Measurements from ENCODE around the gene PSMD13. TPM values are rescaled to one million over a fixed set of nuclear protein-coding genes. Genes with fewer than 3 reads are reported as not detected.

Gene PSMD13
- total and polyA plus RNA-seq, 4 donors, result 48.8 to 56.7 (median 52.8) TPM

DNA sequence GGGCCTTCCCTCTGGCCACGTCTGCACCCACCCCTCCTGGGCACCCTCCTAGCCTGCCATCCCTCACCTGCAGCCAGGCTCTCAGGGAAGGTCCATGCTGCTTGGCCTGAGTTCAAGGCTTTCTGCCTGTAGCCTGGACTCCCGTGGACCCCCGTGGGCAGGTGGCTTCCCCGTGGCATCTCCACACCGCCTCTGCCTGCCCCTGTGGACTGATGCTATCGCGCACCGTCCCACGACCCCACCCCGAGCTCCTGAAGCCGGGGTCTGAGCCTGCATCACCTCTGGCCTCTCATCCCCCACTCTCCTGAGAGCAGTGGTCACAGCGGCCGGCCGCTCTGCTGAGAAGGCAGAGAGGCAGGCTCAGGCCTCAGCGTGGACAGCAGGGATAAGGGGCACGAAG lies 58.0 kb downstream of the PSMD13 start:
- TF ChIP-seq, protein P1, sequence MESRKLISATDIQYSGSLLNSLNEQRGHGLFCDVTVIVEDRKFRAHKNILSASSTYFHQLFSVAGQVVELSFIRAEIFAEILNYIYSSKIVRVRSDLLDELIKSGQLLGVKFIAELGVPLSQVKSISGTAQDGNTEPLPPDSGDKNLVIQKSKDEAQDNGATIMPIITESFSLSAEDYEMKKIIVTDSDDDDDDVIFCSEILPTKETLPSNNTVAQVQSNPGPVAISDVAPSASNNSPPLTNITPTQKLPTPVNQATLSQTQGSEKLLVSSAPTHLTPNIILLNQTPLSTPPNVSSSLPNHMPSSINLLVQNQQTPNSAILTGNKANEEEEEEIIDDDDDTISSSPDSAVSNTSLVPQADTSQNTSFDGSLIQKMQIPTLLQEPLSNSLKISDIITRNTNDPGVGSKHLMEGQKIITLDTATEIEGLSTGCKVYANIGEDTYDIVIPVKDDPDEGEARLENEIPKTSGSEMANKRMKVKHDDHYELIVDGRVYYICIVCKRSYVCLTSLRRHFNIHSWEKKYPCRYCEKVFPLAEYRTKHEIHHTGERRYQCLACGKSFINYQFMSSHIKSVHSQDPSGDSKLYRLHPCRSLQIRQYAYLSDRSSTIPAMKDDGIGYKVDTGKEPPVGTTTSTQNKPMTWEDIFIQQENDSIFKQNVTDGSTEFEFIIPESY (IDR thresholded peaks at IDR 0.05), result no peak
- TF ChIP-seq EGR1 (IDR thresholded peaks at IDR 0.05; ENCODE audit: low read depth in 2 of 2), result no peak
- TF ChIP-seq, protein P2, sequence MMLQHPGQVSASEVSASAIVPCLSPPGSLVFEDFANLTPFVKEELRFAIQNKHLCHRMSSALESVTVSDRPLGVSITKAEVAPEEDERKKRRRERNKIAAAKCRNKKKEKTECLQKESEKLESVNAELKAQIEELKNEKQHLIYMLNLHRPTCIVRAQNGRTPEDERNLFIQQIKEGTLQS (IDR thresholded peaks at IDR 0.05), result no peak
- no peak for TF ChIP-seq HNF4A (conservative IDR thresholded peaks at IDR 0.05)
- TF ChIP-seq, protein P3, sequence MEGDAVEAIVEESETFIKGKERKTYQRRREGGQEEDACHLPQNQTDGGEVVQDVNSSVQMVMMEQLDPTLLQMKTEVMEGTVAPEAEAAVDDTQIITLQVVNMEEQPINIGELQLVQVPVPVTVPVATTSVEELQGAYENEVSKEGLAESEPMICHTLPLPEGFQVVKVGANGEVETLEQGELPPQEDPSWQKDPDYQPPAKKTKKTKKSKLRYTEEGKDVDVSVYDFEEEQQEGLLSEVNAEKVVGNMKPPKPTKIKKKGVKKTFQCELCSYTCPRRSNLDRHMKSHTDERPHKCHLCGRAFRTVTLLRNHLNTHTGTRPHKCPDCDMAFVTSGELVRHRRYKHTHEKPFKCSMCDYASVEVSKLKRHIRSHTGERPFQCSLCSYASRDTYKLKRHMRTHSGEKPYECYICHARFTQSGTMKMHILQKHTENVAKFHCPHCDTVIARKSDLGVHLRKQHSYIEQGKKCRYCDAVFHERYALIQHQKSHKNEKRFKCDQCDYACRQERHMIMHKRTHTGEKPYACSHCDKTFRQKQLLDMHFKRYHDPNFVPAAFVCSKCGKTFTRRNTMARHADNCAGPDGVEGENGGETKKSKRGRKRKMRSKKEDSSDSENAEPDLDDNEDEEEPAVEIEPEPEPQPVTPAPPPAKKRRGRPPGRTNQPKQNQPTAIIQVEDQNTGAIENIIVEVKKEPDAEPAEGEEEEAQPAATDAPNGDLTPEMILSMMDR (IDR thresholded peaks at IDR 0.05; ENCODE audit: low read depth, low read length, missing input control), result no peak
- no peak for TF ChIP-seq RAD21 (IDR thresholded peaks at IDR 0.05)
- TF ChIP-seq RXRA (IDR thresholded peaks at IDR 0.05), result no peak
- TF ChIP-seq FOXA2 (IDR thresholded peaks at IDR 0.05), result no peak
- TF ChIP-seq NR2F2 (IDR thresholded peaks at IDR 0.05), result no peak
- TF ChIP-seq, protein P4, sequence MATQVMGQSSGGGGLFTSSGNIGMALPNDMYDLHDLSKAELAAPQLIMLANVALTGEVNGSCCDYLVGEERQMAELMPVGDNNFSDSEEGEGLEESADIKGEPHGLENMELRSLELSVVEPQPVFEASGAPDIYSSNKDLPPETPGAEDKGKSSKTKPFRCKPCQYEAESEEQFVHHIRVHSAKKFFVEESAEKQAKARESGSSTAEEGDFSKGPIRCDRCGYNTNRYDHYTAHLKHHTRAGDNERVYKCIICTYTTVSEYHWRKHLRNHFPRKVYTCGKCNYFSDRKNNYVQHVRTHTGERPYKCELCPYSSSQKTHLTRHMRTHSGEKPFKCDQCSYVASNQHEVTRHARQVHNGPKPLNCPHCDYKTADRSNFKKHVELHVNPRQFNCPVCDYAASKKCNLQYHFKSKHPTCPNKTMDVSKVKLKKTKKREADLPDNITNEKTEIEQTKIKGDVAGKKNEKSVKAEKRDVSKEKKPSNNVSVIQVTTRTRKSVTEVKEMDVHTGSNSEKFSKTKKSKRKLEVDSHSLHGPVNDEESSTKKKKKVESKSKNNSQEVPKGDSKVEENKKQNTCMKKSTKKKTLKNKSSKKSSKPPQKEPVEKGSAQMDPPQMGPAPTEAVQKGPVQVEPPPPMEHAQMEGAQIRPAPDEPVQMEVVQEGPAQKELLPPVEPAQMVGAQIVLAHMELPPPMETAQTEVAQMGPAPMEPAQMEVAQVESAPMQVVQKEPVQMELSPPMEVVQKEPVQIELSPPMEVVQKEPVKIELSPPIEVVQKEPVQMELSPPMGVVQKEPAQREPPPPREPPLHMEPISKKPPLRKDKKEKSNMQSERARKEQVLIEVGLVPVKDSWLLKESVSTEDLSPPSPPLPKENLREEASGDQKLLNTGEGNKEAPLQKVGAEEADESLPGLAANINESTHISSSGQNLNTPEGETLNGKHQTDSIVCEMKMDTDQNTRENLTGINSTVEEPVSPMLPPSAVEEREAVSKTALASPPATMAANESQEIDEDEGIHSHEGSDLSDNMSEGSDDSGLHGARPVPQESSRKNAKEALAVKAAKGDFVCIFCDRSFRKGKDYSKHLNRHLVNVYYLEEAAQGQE (IDR thresholded peaks at IDR 0.05), result no peak
- no peak for TF ChIP-seq JUND (IDR thresholded peaks at IDR 0.05)
- TF ChIP-seq HNF4G (IDR thresholded peaks at IDR 0.05), result no peak
- TF ChIP-seq, protein P5, sequence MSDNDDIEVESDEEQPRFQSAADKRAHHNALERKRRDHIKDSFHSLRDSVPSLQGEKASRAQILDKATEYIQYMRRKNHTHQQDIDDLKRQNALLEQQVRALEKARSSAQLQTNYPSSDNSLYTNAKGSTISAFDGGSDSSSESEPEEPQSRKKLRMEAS (IDR thresholded peaks at IDR 0.05), result no peak
- H3K4me3 ChIP-seq (ENCODE audit: low read depth in 1 of 3, low read length in 3 of 3), result no peak overlapping the region
- H3K27ac ChIP-seq (ENCODE audit: low read depth in 1 of 2, low read length in 2 of 2), result no peak overlapping the region
- no peak for DNase-seq (ENCODE audit: low spot score)
- H3K36me3 ChIP-seq (ENCODE audit: control insufficient read depth in 4 of 4, insufficient read depth in 3 of 4, low read depth in 1 of 4, low read length in 3 of 4), result peaks cover 0 to 2% (median 0%) of the 10 kb centered on the region in 4 donors
- H3K9me3 ChIP-seq (ENCODE audit: control insufficient read depth in 4 of 4, low read length in 3 of 4), result no peaks in the 10 kb centered on the region
- no peaks in the 10 kb centered on the region for H3K27me3 ChIP-seq (ENCODE audit: control insufficient read depth in 4 of 4, insufficient read depth in 4 of 4, low read length in 3 of 4)
- H3K4me1 ChIP-seq (ENCODE audit: control insufficient read depth in 4 of 4, insufficient read depth in 4 of 4, low read length in 3 of 4), result peaks cover 0 to 3% (median 2%) of the 10 kb centered on the region in 4 donors
- 95% methylated on average over 16 of the region's 16 CpGs for WGBS
- H3K9ac ChIP-seq (ENCODE audit: low read depth in 1 of 2, low read length in 2 of 2), result no peak overlapping the region

DNA sequence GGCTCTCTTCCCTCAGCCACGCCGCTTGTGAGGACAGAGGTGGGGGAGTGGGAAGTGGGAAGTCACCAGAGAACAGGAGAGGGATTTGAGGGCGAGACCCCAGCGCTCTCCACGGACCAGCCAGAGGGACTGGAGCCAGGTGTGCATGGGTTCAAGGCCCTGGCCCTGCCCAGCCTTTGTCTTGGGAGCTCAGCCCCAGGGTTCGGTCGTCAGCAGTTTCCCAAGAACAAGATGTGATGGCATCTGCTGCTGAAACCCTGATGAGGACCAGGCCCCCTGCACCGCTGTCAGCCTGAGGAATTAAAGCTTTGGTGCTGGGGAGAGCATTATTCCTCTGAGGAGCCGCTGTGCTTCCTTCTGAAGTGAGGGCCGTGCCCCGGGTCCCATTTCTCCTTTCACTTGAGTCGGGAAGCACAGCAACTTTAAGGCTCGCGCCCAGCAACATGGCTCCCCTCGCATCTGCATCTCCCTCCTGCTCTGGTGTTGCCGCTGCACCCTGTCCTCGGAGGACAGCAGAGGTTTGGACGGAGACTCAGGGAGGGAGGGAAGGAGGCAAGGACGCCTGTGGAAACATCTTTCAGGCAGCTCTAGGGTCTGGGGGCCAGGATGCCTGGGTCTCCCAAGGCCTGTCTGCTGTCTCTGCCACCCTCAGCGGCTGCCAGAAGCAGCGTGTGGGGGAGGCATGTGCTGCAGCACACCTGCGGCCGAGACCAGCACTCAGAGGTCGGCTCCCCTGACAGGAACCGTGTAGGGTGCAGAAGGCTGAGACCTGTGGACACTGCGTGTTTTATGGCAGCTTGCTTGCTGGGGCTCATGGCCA lies 58.8 kb downstream of the PSMD13 start:
- Histone ChIP-seq H3K9me3 (ENCODE audit: control insufficient read depth in 4 of 4, low read length in 3 of 4) (no peaks in the 10 kb centered on the region), H3K4me3 (ENCODE audit: low read depth in 1 of 3, low read length in 3 of 3) (no peak overlapping the region), H3K4me1 (ENCODE audit: control insufficient read depth in 4 of 4, insufficient read depth in 4 of 4, low read length in 3 of 4) (no peaks in the 10 kb centered on the region), H3K27me3 (ENCODE audit: control insufficient read depth in 4 of 4, insufficient read depth in 4 of 4, low read length in 3 of 4) (no peaks in the 10 kb centered on the region), H3K27ac (ENCODE audit: low read depth in 1 of 2, low read length in 2 of 2) (no peak overlapping the region), H3K36me3 (ENCODE audit: control insufficient read depth in 4 of 4, insufficient read depth in 3 of 4, low read depth in 1 of 4, low read length in 3 of 4) (peaks cover 0 to 2% (median 0%) of the 10 kb centered on the region in 4 donors), H3K9ac (ENCODE audit: low read depth in 1 of 2, low read length in 2 of 2) (no peak overlapping the region)
- TF ChIP-seq HNF4G (IDR thresholded peaks at IDR 0.05) (no peak), RAD21 (IDR thresholded peaks at IDR 0.05) (no peak), SP1 (IDR thresholded peaks at IDR 0.05) (no peak), TAF1 (conservative IDR thresholded peaks at IDR 0.05) (no peak), HNF4A (conservative IDR thresholded peaks at IDR 0.05) (no peak), GABPA (IDR thresholded peaks at IDR 0.05 in 1 of 2, conservative IDR thresholded peaks at IDR 0.05 in 1 of 2) (no peak), NR2F2 (IDR thresholded peaks at IDR 0.05) (no peak)
- TF ChIP-seq, protein P5 (IDR thresholded peaks at IDR 0.05), result no peak
- TF ChIP-seq, protein P1 (IDR thresholded peaks at IDR 0.05), result no peak
- 91% methylated on average over 26 of the region's 26 CpGs for WGBS
- DNase-seq (ENCODE audit: low spot score), result no peak

Measured in liver (tissue), 9 donors.